Gastroesophageal sphincter (tissue), 4 donors: ENCODE results near the gene SECISBP2. TPM values are rescaled to one million over a fixed set of nuclear protein-coding genes. Genes with fewer than 3 reads are reported as not detected.
"Not testable (repeated sequence)": the region's sequence is repeated elsewhere in the genome, so short reads cannot be mapped to it uniquely, and the experiment has no call there.

Source experiments
- ATAC-seq: fragments of 150-250 bp; one replicate; pipeline ENCODE4 v1.9.1; 2016; ENCODE audit warnings: mild to moderate bottlenecking, moderate library complexity
- H3K27ac ChIP-seq, 4 donors: fragments of 200-600 bp; sonication (generic) in 3 of 4; 1 replicate in 3 of 4; 2 replicates in 1 of 4; pipeline ENCODE4 v1.5.1; 2016 to 2019
- H3K27me3 ChIP-seq: fragments of 200-600 bp; sonication (generic); one replicate; pipeline ENCODE4 v1.5.1; 2019
- H3K36me3 ChIP-seq, 2 donors: fragments of 200-600 bp; sonication (generic); one replicate each; pipeline ENCODE4 v1.5.1; 2019; ENCODE audit warnings: control low read depth in 1 of 2
- H3K4me1 ChIP-seq, 3 donors: fragments of 200-600 bp; sonication (generic); 1 replicate in 2 of 3; 2 replicates in 1 of 3; pipeline ENCODE4 v1.5.1; 2016 to 2019; ENCODE audit warnings: control low read depth in 2 of 3
- H3K4me3 ChIP-seq, 2 donors: fragments of 200-600 bp; sonication (generic); one replicate each; pipeline ENCODE4 v1.5.1; 2019; ENCODE audit warnings: mild to moderate bottlenecking in 1 of 2, moderate library complexity in 1 of 2
- H3K9me3 ChIP-seq, 3 donors: fragments of 200-600 bp; sonication (generic); one replicate each; pipeline ENCODE4 v1.5.1; 2017 to 2019; ENCODE audit warnings: control low read depth in 2 of 3
- EP300 ChIP-seq: sonication (generic); formaldehyde crosslinking; IDR thresholded peaks from one replicate; pipeline ENCODE4 v1.6.1; 2017; ENCODE audit warnings: antibody characterized with exemption, mild to moderate bottlenecking
- POLR2A ChIP-seq, 2 donors: fragments of 450-650 bp; IDR thresholded peaks; one replicate each; pipeline ENCODE4 v1.6.1; 2017; ENCODE audit warnings: antibody characterized with exemption in 2 of 2, mild to moderate bottlenecking in 2 of 2, moderate library complexity in 1 of 2
- POLR2AphosphoS5 ChIP-seq: sonication (generic); formaldehyde crosslinking; IDR thresholded peaks from one replicate; pipeline ENCODE4 v1.6.1; 2017; ENCODE audit warnings: antibody characterized with exemption
- WGBS, 2 donors: methylation state at CpG; one replicate each; pipeline ENCODE4 v1.1.5; 2018; ENCODE audit warnings: low coverage in 1 of 2; 5-methylcytosine and 5-hydroxymethylcytosine counted together
- total RNA-seq, 4 donors: library from RNA; depleted of rRNA; stranded (reverse); fragments of >200 nt; gene quantifications; one replicate each; pipeline ENCODE4 v1.1.0, GENCODE V29; 2016
- TF ChIP-seq, protein P1 (sequence below), 4 experiments: fragments of 200-600 bp in 2 of 4; fragments of 450-650 bp in 2 of 4; sonication (generic) in 1 of 4; IDR thresholded peaks; one replicate each; pipeline ENCODE4 v1.5.1; 2017 to 2019; ENCODE audit warnings: antibody characterized with exemption in 4 of 4, mild to moderate bottlenecking in 2 of 4, moderate library complexity in 2 of 4

The SECISBP2 gene
- total RNA-seq, 4 donors from 2014 or later: 23.3 to 49.5 (median 33.4) TPM

DNA sequence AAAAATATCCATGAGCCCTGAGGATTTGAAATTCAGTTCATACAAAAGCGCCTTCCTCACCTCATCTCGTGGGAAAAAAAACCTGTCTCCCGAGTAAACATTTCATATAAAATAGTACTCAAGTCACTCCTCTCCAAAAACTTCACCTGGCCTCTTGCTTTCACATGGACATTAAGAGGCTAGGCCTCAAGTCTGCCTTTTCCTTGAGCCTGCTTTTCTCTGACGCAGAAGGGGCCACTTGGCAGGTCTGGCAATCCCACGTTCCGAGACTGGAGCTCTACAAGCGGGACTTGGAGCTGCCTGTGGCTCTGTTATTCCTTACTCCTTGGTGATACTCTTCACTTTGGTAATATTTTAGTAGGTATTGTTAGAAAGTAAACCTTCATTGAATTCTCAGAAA, 34.2 kb upstream of the SECISBP2 start:
- Histone ChIP-seq H3K9me3 (no peaks in the 10 kb centered on the region), H3K4me1 (no peaks in the 10 kb centered on the region), H3K36me3 (no peaks in the 10 kb centered on the region), H3K27ac (no peak overlapping the region), H3K4me3 (no peak overlapping the region), H3K27me3 (no peaks in the 10 kb centered on the region)
- 80 to 82% methylated on average over 2 to 7 of the region's 7 CpGs for WGBS, 2 donors
- ATAC-seq: no peak
- TF ChIP-seq POLR2AphosphoS5: no peak
- TF ChIP-seq, protein P1, sequence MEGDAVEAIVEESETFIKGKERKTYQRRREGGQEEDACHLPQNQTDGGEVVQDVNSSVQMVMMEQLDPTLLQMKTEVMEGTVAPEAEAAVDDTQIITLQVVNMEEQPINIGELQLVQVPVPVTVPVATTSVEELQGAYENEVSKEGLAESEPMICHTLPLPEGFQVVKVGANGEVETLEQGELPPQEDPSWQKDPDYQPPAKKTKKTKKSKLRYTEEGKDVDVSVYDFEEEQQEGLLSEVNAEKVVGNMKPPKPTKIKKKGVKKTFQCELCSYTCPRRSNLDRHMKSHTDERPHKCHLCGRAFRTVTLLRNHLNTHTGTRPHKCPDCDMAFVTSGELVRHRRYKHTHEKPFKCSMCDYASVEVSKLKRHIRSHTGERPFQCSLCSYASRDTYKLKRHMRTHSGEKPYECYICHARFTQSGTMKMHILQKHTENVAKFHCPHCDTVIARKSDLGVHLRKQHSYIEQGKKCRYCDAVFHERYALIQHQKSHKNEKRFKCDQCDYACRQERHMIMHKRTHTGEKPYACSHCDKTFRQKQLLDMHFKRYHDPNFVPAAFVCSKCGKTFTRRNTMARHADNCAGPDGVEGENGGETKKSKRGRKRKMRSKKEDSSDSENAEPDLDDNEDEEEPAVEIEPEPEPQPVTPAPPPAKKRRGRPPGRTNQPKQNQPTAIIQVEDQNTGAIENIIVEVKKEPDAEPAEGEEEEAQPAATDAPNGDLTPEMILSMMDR (IDR thresholded peaks at IDR 0.05): no peak
- no peak for TF ChIP-seq POLR2A (IDR thresholded peaks at IDR 0.05)
- TF ChIP-seq EP300: no peak

DNA sequence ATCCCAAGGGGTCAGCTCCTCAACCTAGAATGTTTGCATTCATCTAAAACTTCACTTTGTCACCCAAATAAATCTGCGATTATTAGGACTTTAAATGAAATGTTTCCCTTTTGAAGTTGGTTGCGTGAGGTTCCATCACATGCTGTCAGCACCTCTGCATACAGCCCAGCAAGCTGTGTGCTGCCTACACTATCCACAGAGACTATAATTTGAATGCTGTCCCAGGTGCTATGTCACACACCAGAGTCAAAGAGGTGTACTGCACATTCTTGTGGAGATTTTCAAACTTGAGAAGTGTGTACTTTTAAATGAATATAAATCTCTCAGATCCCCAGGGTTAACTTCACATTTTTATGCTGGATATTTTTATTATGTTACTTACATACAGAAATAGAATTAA, 26.6 kb upstream of the SECISBP2 start:
- TF ChIP-seq POLR2A (IDR thresholded peaks at IDR 0.05) (no peak), EP300 (no peak), POLR2AphosphoS5 (no peak)
- TF ChIP-seq, protein P1 (IDR thresholded peaks at IDR 0.05): no peak
- Histone ChIP-seq H3K9me3 (no peaks in the 10 kb centered on the region), H3K4me1 (no peaks in the 10 kb centered on the region), H3K27ac (no peak overlapping the region), H3K36me3 (no peaks in the 10 kb centered on the region), H3K27me3 (no peaks in the 10 kb centered on the region), H3K4me3 (no peak overlapping the region)
- WGBS, 2 donors: 83% methylated on average over 2 of the region's 2 CpGs; no CpG with 5 or more reads in 1 of the 2 donors
- ATAC-seq: no peak

DNA sequence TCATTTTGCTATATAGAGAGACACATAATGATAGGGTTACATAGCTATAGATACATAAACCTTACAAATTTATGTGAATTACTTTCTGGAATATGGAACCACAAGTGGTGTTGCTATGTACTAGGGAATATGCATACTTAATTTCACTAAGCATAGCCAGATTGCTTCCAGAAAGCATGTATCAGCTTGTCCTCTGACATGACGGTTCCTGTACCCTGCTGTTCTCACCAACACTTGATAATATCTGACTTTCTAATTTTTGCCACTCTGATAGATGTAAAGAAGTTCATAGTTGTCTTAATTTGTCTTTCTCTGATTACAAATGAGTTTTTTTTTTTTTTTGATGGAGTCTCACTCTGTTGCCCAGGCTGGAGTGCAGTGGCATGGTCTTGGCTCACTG, 25.3 kb upstream of the SECISBP2 start:
- Histone ChIP-seq H3K27me3 (no peaks in the 10 kb centered on the region), H3K4me1 (no peaks in the 10 kb centered on the region), H3K27ac (no peak overlapping the region), H3K4me3 (no peak overlapping the region), H3K36me3 (no peaks in the 10 kb centered on the region), H3K9me3 (no peaks in the 10 kb centered on the region)
- 100% methylated on average over 1 of the region's 1 CpG for WGBS, 2 donors
- ATAC-seq: no peak
- TF ChIP-seq EP300: no peak
- TF ChIP-seq, protein P1 (IDR thresholded peaks at IDR 0.05): no peak
- no peak for TF ChIP-seq POLR2AphosphoS5
- no peak for TF ChIP-seq POLR2A (IDR thresholded peaks at IDR 0.05)

DNA sequence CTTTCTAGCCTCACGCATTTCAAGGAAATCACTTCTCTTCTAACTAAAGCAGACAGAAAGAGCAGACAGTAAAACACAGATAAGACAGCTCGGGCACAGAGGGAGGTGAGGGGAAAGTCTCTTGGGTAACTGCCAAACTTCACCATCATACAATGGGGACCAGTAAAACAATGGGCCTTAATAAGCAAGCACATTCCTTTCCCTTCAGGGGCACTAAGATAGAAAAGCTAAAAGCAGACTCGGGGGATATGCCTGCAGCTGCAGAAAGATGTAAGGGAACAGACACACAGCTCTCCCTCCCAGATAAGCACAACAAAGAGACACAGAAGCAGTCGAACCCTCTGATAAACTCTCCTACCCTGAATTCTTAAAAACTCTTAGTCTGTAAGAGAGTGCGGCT, 22.9 kb upstream of the SECISBP2 start:
- Histone ChIP-seq H3K9me3 (no peaks in the 10 kb centered on the region), H3K4me3 (no peak overlapping the region), H3K27ac (no peak overlapping the region), H3K4me1 (no peaks in the 10 kb centered on the region), H3K27me3 (no peaks in the 10 kb centered on the region), H3K36me3 (no peaks in the 10 kb centered on the region)
- WGBS, 2 donors: 67 to 68% methylated on average over 3 to 4 of the region's 5 CpGs
- TF ChIP-seq EP300: no peak
- no peak for TF ChIP-seq POLR2AphosphoS5
- TF ChIP-seq, protein P1 (IDR thresholded peaks at IDR 0.05): no peak
- TF ChIP-seq POLR2A (IDR thresholded peaks at IDR 0.05): no peak
- no peak for ATAC-seq

DNA sequence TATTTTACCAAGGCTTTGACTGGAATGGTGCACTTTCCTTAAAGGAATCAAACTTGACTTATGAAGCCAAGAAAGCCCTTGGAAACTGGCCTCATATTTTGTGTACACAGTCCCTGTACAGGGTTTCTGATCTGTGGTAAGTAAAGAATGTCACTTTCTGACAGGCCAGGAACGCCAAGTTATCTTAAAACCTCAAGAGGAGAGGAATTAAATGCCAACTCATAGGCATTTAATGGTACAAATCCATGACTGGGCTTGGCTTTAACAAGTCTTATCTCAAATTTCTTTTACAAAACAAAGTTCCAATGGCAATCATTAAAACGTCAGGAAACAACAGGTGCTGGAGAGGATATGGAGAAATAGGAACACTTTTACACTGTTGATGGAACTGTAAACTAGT, 16.3 kb upstream of the SECISBP2 start:
- not testable (repeated sequence) for H3K27me3 ChIP-seq, ATAC-seq, H3K4me3 ChIP-seq, H3K9me3 ChIP-seq, H3K36me3 ChIP-seq, H3K27ac ChIP-seq, H3K4me1 ChIP-seq
- WGBS, 2 donors: 65 to 67% methylated on average over 1 to 2 of the region's 2 CpGs
